WTC11 (cell line): ENCODE measurements around the gene EMX2.

ENCODE experiments used
- ATF3 ChIP-seq: sonication (generic); formaldehyde crosslinking; conservative IDR thresholded peaks from 2 replicates; pipeline ENCODE4 v1.8.1; 2022; ENCODE audit warnings: mild to moderate bottlenecking, missing genetic modification reagents
- CTCF ChIP-seq: fragments of 200-600 bp; IDR thresholded peaks from 2 replicates; pipeline ENCODE4 v1.8.0; 2022; ENCODE audit warnings: antibody characterized with exemption

- no peak for TF ChIP-seq CTCF
- TF ChIP-seq ATF3 (CRISPR knock-in tag), result no peak
Measured at GRCh38 chr10:117562220-117562619, 19.7 kb downstream of the EMX2 start.
